Nucleus accumbens (tissue), 56 donors: Measurements from ENCODE around the gene ALDH1A3.

Experiments used
- DNase-seq, 56 donors: peaks; one replicate each; lab custom pipeline; 2025; lab: John Stamatoyannopoulos, UW

The ALDH1A3 gene

GRCh38 chr15:100856867-100857266, 22.8 kb upstream of the ALDH1A3 start:
- no peak for DNase-seq

- no peak for DNase-seq
Observed at GRCh38 chr15:100858294-100858693, 21.3 kb upstream of the ALDH1A3 start.

- no peak for DNase-seq
Observed at GRCh38 chr15:100859970-100860828, 19.4 kb upstream of the ALDH1A3 start.

GRCh38 chr15:100860829-100861510, 18.7 kb upstream of the ALDH1A3 start:
- peak in 1 of 56 donors; percentile 41 for DNase-seq

GRCh38 chr15:100861511-100861991, 18.1 kb upstream of the ALDH1A3 start:
- DNase-seq, result peak in 55 of 56 donors; percentile 14 to 92 (median 76)

- no peak for DNase-seq
Observed at GRCh38 chr15:100862162-100862561, 17.5 kb upstream of the ALDH1A3 start.

GRCh38 chr15:100863075-100863795, 16.4 kb upstream of the ALDH1A3 start:
- DNase-seq, result peak in 1 of 56 donors; percentile 3

GRCh38 chr15:100863796-100864267, 15.8 kb upstream of the ALDH1A3 start:
- DNase-seq, result peak in 50 of 56 donors; percentile 6 to 86 (median 62)

GRCh38 chr15:100866386-100867330, 13.0 kb upstream of the ALDH1A3 start:
- DNase-seq, result no peak

- DNase-seq, result no peak
Observed at GRCh38 chr15:100867433-100867832, 12.2 kb upstream of the ALDH1A3 start.

GRCh38 chr15:100869151-100869999, 10.3 kb upstream of the ALDH1A3 start:
- no peak for DNase-seq

- DNase-seq, result peak in 38 of 56 donors; percentile 4 to 83 (median 30)
Observed at GRCh38 chr15:100873029-100873677, 6.5 kb upstream of the ALDH1A3 start.

GRCh38 chr15:100875495-100875894, 4.1 kb upstream of the ALDH1A3 start:
- no peak for DNase-seq

- no peak for DNase-seq
Observed at GRCh38 chr15:100875976-100876375, 3.7 kb upstream of the ALDH1A3 start.

GRCh38 chr15:100877551-100877950, 2.1 kb upstream of the ALDH1A3 start:
- no peak for DNase-seq

- DNase-seq, result no peak
Observed at GRCh38 chr15:100878130-100878529, 1.5 kb upstream of the ALDH1A3 start.

- DNase-seq, result no peak
Observed at GRCh38 chr15:100878648-100879047, 983 bp upstream of the ALDH1A3 start.

GRCh38 chr15:100879061-100879463, 569 bp upstream of the ALDH1A3 start:
- no peak for DNase-seq
